ENCODE data around the gene PARN. TPM values are rescaled to one million over a fixed set of nuclear protein-coding genes. Genes with fewer than 3 reads are reported as not detected.

Gene PARN
- total RNA-seq, 1 experiment from 2014 or later, result 56.2 TPM

- no peak overlapping the region for H4K5ac ChIP-seq (ENCODE audit: insufficient read length, low read depth, low read length)
- no peaks in the 10 kb centered on the region for H3K79me2 ChIP-seq (ENCODE audit: insufficient read depth, low read length)
- no peaks in the 10 kb centered on the region for H3K4me1 ChIP-seq (ENCODE audit: insufficient read depth, low read length)
- no peak overlapping the region for H3K4ac ChIP-seq (ENCODE audit: low read depth, low read length)
- H2BK15ac ChIP-seq (ENCODE audit: low read depth, low read length), result no peak overlapping the region
- no peak overlapping the region for H3K18ac ChIP-seq (ENCODE audit: insufficient read length, low read depth, low read length)
- H3K9ac ChIP-seq (ENCODE audit: extremely low read depth, insufficient read length, low read length), result no peak overlapping the region
- no peaks in the 10 kb centered on the region for H3K9me3 ChIP-seq (ENCODE audit: control insufficient read depth, low read depth, low read length)
- no peak overlapping the region for H3K27ac ChIP-seq (ENCODE audit: insufficient read length, low read depth, low read length)
- H3K9me3 Mint-ChIP-seq, result no peaks in the 10 kb centered on the region
- no peak overlapping the region for H2BK20ac ChIP-seq (ENCODE audit: low read depth, low read length, poor library complexity, severe bottlenecking)
- DNase-seq, result no peak
- H2BK120ac ChIP-seq (ENCODE audit: low read depth, low read length, poor library complexity, severe bottlenecking), result no peak overlapping the region
- no peak overlapping the region for H3K4me3 Mint-ChIP-seq
- no CpG with 5 or more reads among the region's 7 CpGs for WGBS (ENCODE audit: extremely low coverage, insufficient read length, low lambda C conversion rate)
- no peak overlapping the region for H2AFZ ChIP-seq (ENCODE audit: low read length)
- H3K27me3 Mint-ChIP-seq (ENCODE audit: low read depth), result no peaks in the 10 kb centered on the region
- no peaks in the 10 kb centered on the region for H3K27me3 ChIP-seq (ENCODE audit: insufficient read depth, low read length)
- no peak overlapping the region for H4K8ac ChIP-seq (replicated peaks; ENCODE audit: insufficient read length, low read depth, low read length)
- TF ChIP-seq CTCF (conservative IDR thresholded peaks at IDR 0.05), result no peak
- H3K4me1 Mint-ChIP-seq, result peaks cover 13 to 14% of the 10 kb centered on the region in 2 experiments
- no peak overlapping the region for H3T11ph ChIP-seq (ENCODE audit: low read length)
- no peak overlapping the region for H3K4me2 ChIP-seq (ENCODE audit: insufficient read depth, insufficient read length, low read length)
- no peak overlapping the region for H2AK5ac ChIP-seq (ENCODE audit: insufficient read length, low read length)
- H3K14ac ChIP-seq (ENCODE audit: insufficient read depth, low read length), result no peak overlapping the region
- no peak overlapping the region for H3K27ac Mint-ChIP-seq
- H2BK5ac ChIP-seq (ENCODE audit: insufficient read length, low read length), result no peak overlapping the region
- H3K56ac ChIP-seq (ENCODE audit: insufficient read length, low read depth, low read length), result no peak overlapping the region
- no peak overlapping the region for H3K23ac ChIP-seq (ENCODE audit: insufficient read length, low read depth, low read length)
- peaks cover 0 to 6% (median 0%) of the 10 kb centered on the region in 3 experiments; a peak in 2 of 7 replicates for H3K36me3 Mint-ChIP-seq (ENCODE audit: insufficient read depth in 1 of 3, low read depth in 3 of 3)
- H2BK12ac ChIP-seq (ENCODE audit: insufficient read length, low read depth, low read length), result no peak overlapping the region
- H3K23me2 ChIP-seq (ENCODE audit: insufficient read length, low read depth, low read length, poor library complexity, severe bottlenecking), result no peaks in the 10 kb centered on the region
- H4K20me1 ChIP-seq (ENCODE audit: control insufficient read depth, insufficient read depth, insufficient read length), result no peaks in the 10 kb centered on the region
- no peaks in the 10 kb centered on the region for H3K79me1 ChIP-seq (ENCODE audit: insufficient read depth, low read depth, low read length, poor library complexity, severe bottlenecking)
- no peak overlapping the region for H4K91ac ChIP-seq (ENCODE audit: insufficient read length, low read depth, low read length)
These were observed 69.5 kb downstream of the PARN start for GRCh38 chr16:14560523-14560922.
